ENCODE results near the gene PCNX2. TPM values are rescaled to one million over a fixed set of nuclear protein-coding genes. Genes with fewer than 3 reads are reported as not detected.
"Not testable (repeated sequence)": the region's sequence is repeated elsewhere in the genome, so short reads cannot be mapped to it uniquely, and the experiment has no call there.

PCNX2 gene
- total RNA-seq, 2 donors from 2014 or later: 11.2 to 26.0 TPM

DNA sequence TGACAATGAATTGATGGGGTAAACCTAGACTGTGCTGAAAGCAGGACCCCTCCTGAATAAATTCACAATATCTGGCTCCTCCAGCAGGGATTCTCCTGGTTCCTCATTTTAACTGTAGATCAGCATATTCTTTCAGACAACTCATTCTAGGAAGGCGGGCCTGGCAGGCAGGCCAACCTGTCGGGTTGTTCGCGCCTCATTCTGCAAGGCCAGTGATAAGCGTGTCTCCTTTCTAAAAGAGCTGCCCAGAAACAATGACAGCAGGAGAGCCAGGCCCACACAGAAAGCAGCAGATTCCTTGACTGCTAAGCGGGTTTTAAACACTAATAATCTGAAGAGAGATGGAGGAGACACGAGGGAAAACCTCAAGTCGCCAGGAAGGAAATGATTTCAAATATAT, 275.1 kb downstream of the PCNX2 start:
- ATAC-seq: no peak
- Mint-ChIP-seq H3K9me3 (no peaks in the 10 kb centered on the region), H3K36me3 (peaks cover 5 to 6% of the 10 kb centered on the region in 2 donors), H3K27ac (peak overlapping the region in 1 of 2 donors; percentile 63)
- no peak for DNase-seq (ENCODE audit: low spot score in 2 of 2)

DNA sequence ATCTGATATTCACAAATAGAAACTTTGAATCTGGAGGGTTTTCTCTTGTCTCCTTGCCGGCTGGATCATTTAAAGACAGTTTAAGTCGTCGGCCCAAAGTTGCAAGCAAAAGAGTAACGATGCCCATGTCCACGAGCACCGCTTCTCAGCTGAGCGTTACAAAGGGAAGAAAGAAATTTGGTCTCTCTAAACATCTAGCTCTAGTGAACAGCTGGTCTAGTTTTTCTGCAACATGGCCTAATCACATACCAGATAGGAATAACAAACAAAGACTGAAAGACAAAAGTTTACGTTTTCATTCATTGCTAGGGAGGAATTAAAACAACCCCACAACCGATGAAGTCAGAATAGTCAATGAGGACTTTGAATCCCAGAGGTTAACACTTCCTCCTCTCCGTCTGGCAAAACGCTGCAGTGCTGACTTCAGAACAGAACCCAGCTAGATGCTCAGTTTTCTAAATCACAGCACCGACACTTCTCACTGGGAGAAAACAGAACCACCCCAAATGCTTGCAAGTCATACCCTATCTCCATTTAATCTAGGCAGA, 275.7 kb downstream of the PCNX2 start:
- ATAC-seq: no peak
- Mint-ChIP-seq H3K27ac (no peak overlapping the region), H3K9me3 (no peaks in the 10 kb centered on the region), H3K36me3 (peaks cover 5 to 6% of the 10 kb centered on the region in 2 donors)
- no peak for DNase-seq (ENCODE audit: low spot score in 2 of 2)

GRCh38 chr1:233019083-233019482, 276.4 kb downstream of the PCNX2 start:
- peak overlapping the region in 1 of 2 donors; percentile 22 for H3K27ac Mint-ChIP-seq
- no peak for ATAC-seq
- H3K36me3 Mint-ChIP-seq: peaks cover 5 to 7% of the 10 kb centered on the region in 2 donors
- DNase-seq (ENCODE audit: low spot score in 2 of 2): no peak
- H3K9me3 Mint-ChIP-seq: no peaks in the 10 kb centered on the region

- no peak for ATAC-seq
- Mint-ChIP-seq H3K27ac (no peak overlapping the region), H3K36me3 (peaks cover 19 to 27% of the 10 kb centered on the region in 2 donors), H3K9me3 (no peaks in the 10 kb centered on the region)
- no peak for DNase-seq (ENCODE audit: low spot score in 2 of 2)
Observed at GRCh38 chr1:233016798-233017197, 278.7 kb downstream of the PCNX2 start.

- H3K36me3 Mint-ChIP-seq: peaks cover 21 to 27% of the 10 kb centered on the region in 2 donors
- ATAC-seq: peak; percentile 20 to 61
- H3K27ac Mint-ChIP-seq: no peak overlapping the region
- DNase-seq (ENCODE audit: low spot score in 2 of 2): no peak
- no peaks in the 10 kb centered on the region for H3K9me3 Mint-ChIP-seq
Observed at GRCh38 chr1:233015965-233016364, 279.6 kb downstream of the PCNX2 start.

- ATAC-seq: no peak
- H3K36me3 Mint-ChIP-seq: peaks cover 20 to 21% of the 10 kb centered on the region in 2 donors
- no peaks in the 10 kb centered on the region for H3K9me3 Mint-ChIP-seq
- DNase-seq (ENCODE audit: low spot score in 2 of 2): no peak
- H3K27ac Mint-ChIP-seq: no peak overlapping the region
Observed at GRCh38 chr1:233012021-233012420, 283.5 kb downstream of the PCNX2 start.

DNA sequence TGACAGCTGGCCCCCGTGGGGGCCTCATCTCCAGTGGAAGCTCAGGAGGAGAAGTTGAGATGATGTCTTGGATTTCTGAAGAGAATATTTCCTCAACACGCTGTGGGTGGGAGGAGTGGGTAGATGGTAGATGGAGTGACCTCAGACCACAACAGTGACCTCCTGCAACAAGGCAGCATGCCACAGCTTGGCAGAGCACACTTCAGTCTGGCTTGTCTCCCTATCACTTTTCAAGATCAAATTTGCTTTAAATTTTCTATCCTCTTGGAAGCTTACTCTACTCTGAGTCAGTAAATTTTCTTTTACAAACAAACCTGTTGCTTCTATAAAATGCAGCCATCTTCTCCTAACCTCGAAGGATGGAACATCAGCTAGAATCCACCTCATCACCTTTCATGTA, 285.4 kb downstream of the PCNX2 start:
- DNase-seq (ENCODE audit: low spot score in 2 of 2): no peak
- no peak for ATAC-seq
- Mint-ChIP-seq H3K27ac (no peak overlapping the region), H3K36me3 (peaks cover 16 to 20% of the 10 kb centered on the region in 2 donors), H3K9me3 (no peaks in the 10 kb centered on the region)

DNA sequence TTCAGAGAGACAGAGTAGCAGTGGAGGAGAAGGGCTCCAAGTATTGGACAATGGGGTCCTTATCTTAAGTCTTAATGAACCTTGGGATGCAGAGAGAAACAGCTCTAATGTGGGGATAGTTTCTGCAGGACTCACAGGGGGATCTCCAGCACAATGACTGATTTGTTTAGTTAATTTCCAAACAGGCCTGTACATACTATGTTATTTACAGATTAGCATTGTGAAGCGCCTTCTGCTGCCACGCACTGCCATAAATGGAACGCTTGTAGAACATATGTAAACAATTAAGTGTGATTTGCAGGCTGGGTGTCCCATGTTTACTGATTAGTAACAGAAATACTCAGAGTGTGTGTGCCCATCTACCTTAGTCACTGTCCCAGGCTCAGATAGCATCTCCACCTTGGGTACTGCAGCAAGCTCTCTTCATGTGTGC, 289.0 kb downstream of the PCNX2 start:
- H3K27ac Mint-ChIP-seq: peak overlapping the region in 1 of 2 donors; percentile 37
- ATAC-seq (no peak), DNase-seq (ENCODE audit: low spot score in 2 of 2) (no peak)
- H3K9me3 Mint-ChIP-seq: peaks cover 3 to 5% of the 10 kb centered on the region in 2 donors
- H3K36me3 Mint-ChIP-seq: peaks cover 0 to 6% of the 10 kb centered on the region in 2 donors

DNA sequence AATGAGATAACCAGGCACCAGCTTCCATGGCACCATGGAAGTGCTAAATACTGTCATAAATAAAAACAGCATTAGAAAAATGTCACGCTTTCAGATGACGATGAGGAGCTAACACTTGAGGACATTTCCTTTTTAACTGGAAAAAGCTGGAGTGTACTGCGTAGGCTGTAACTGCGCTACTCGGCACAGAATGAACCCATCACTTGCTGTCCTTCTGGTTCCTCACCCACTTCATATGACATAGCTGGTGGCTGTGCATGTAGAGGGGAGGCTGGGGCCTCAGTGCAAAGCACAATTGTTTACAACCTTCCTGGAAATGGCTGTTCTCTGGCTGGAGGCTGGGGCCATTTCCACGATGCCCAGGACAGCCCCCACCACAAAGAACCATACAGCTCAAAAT, 289.4 kb downstream of the PCNX2 start:
- peaks cover 3 to 5% of the 10 kb centered on the region in 2 donors for H3K9me3 Mint-ChIP-seq
- no peak for ATAC-seq
- H3K36me3 Mint-ChIP-seq: peaks cover 0 to 6% of the 10 kb centered on the region in 2 donors

GRCh38 chr1:233005703-233006102, 289.8 kb downstream of the PCNX2 start:
- Mint-ChIP-seq H3K36me3 (peaks cover 1 to 7% of the 10 kb centered on the region in 2 donors), H3K27ac (no peak overlapping the region), H3K9me3 (peaks cover 3 to 5% of the 10 kb centered on the region in 2 donors)
- ATAC-seq (no peak), DNase-seq (ENCODE audit: low spot score in 2 of 2) (no peak)

More for the DNA sequence above, 289.4 kb downstream of the PCNX2 start:
- no peak for DNase-seq (ENCODE audit: low spot score in 2 of 2)
- H3K27ac Mint-ChIP-seq: peak overlapping the region in 1 of 2 donors; percentile 37

DNA sequence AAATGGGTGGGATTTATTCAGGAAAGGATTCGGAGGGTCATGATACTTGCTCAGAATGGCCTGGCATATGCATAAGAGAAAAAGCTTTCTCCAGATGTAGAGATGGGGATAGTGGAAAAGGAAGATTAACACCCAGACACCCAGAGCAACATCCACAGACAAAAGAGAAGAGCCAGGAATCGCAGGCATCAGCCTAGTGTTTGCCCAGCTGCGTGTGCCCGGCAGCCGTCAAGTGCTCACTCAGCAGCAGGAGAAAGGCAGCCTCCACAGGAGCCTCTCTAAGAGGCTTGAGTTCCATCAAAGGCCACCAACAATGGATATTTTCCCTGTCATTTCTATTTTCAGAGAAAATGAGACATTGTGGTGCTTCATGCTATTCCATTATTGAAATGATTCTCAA, 290.4 kb downstream of the PCNX2 start:
- ATAC-seq (no peak), DNase-seq (ENCODE audit: low spot score in 2 of 2) (no peak)
- peaks cover 6 to 12% of the 10 kb centered on the region in 2 donors for H3K36me3 Mint-ChIP-seq
- H3K9me3 Mint-ChIP-seq: peaks cover 3 to 5% of the 10 kb centered on the region in 2 donors
- no peak overlapping the region for H3K27ac Mint-ChIP-seq

DNA sequence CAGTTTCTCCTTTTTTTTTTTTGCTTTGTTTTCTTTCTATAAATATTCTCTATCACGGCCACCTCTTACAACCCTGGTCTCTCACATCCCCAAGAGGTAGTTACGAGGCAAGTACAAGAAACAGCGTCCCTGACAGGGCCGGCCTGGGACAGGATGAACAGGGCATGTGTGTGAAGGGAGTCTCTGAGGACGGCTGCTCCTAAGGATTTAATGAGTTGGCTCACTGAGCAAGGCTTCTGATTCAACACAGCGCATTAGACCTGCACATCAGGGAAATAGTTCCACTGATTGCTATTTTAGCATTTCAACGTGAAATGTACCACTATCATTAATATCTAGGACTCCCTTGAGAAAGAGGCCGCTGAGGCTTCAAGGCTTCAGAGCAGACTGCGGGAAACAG, 291.1 kb downstream of the PCNX2 start:
- peaks cover 3 to 5% of the 10 kb centered on the region in 2 donors for H3K9me3 Mint-ChIP-seq
- DNase-seq (ENCODE audit: low spot score in 2 of 2) (no peak), ATAC-seq (no peak)
- peaks cover 6 to 12% of the 10 kb centered on the region in 2 donors for H3K36me3 Mint-ChIP-seq
- no peak overlapping the region for H3K27ac Mint-ChIP-seq

GRCh38 chr1:233003638-233004037, 291.9 kb downstream of the PCNX2 start:
- not testable (repeated sequence) for H3K27ac Mint-ChIP-seq; DNase-seq (ENCODE audit: low spot score in 2 of 2); H3K9me3 Mint-ChIP-seq; ATAC-seq
- peaks cover 8 to 17% of the 10 kb centered on the region in 2 donors for H3K36me3 Mint-ChIP-seq

DNA sequence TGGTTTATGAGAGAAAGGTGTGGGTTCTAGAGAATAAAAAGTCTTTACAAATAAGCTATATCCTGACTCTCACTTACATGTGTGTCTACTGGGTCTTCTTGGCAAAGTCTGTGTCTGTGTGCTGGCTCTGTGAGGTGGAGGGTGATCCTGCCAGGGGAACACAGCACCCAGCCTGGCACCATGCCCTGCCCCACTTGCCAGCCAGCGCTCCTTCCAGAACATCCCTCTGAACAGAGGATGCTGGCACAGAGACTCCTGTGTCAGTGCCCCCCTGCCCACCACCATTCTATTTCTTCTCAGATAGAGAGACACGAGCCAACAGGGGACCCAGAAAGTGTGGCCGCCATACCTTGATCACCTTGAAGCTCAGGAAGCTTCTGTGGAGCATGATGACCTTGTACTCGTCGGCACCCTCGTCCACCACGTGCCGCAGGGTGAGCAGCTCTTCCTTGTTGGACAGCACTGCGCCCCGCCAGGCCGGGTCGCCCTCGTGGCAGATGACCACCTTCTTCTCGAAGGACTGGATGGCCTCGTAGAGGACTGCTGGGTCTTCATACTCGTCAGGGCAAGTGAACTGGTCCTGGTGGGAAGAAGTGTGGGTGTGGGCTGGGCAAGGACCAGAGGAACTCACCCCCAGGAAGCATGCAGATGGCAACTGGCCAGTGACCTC, 295.4 kb downstream of the PCNX2 start:
- DNase-seq (ENCODE audit: low spot score in 2 of 2) (no peak), ATAC-seq (no peak)
- H3K9me3 Mint-ChIP-seq: peaks cover 3 to 8% of the 10 kb centered on the region in 2 donors
- H3K27ac Mint-ChIP-seq: no peak overlapping the region
- H3K36me3 Mint-ChIP-seq: peaks cover 37 to 43% of the 10 kb centered on the region in 2 donors

GRCh38 chr1:232998646-232999045, 296.9 kb downstream of the PCNX2 start:
- Mint-ChIP-seq H3K27ac (no peak overlapping the region), H3K36me3 (peaks cover 51 to 57% of the 10 kb centered on the region in 2 donors), H3K9me3 (peaks cover 5 to 18% of the 10 kb centered on the region in 2 donors)
- DNase-seq (ENCODE audit: low spot score in 2 of 2) (no peak), ATAC-seq (no peak)

DNA sequence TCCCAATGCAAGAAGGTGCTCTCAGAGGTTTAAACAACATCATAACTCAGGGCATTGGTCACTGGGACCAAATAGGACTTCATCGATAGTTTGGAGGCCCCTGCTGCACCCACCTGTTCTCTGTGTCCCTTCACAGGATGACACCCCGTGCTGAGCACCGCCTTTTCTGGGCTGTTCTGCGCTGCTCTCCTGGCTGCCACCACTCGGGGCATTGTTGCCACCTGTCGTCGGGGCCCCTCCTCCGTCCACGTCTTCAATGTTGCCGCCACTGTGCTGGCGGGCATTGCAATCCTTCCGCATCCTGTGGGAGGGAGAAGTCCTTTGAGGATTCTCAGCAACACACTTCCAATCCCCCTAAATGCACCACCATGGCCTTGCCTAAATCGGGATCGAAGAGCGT, 297.4 kb downstream of the PCNX2 start:
- no peak for DNase-seq (ENCODE audit: low spot score in 2 of 2)

DNA sequence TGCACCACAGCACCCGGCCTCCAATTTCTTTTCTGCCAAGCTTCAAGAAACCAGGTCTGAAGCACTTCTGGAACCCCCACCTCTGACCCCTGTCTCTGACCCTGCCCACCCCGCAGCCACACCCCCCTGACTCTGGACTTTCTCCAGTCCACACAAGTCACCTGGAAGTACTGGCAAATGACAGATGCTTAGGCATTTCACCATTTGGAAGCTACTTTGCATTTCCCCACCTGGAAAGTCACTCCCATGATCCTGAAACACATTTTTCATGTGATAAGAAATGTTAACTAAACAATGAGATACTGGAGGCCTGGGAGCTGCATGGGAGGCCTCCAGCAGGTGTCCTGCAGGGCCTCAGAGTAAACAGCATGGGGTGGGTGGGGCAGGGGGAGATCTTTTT, 299.4 kb downstream of the PCNX2 start:
- H3K36me3 Mint-ChIP-seq: peaks cover 62 to 74% of the 10 kb centered on the region in 2 donors
- H3K27ac Mint-ChIP-seq: peak overlapping the region in 1 of 2 donors; percentile 62
- no peak for ATAC-seq
- no peak for DNase-seq (ENCODE audit: low spot score in 2 of 2)
- peaks cover 8 to 23% of the 10 kb centered on the region in 2 donors for H3K9me3 Mint-ChIP-seq

More for the DNA sequence above, 297.4 kb downstream of the PCNX2 start:
- no peak for ATAC-seq
- Mint-ChIP-seq H3K36me3 (peaks cover 56 to 63% of the 10 kb centered on the region in 2 donors), H3K9me3 (peaks cover 6 to 21% of the 10 kb centered on the region in 2 donors), H3K27ac (no peak overlapping the region)

DNA sequence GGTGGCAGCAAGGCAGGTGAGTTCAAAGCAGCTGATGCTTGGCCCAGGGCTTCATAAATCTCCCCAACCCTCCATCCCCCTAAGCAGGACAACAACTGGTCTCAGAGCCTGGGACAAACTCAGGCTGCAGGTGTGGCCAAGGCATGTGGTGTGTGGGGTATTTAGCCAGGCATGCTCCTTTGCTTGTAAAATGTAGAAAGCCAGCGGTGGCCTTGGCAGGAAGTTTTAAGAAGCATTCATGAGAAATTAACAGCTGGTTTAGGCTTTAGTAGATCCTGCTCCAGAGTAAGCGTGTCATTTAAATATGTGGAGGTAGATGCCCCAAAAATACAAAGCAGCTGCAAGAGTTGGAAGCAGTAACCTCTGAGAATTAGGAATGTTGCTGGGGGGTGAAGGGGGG, 300.3 kb downstream of the PCNX2 start:
- Mint-ChIP-seq H3K9me3 (peaks cover 8 to 23% of the 10 kb centered on the region in 2 donors), H3K27ac (no peak overlapping the region), H3K36me3 (peaks cover 56 to 69% of the 10 kb centered on the region in 2 donors)
- ATAC-seq: no peak
- no peak for DNase-seq (ENCODE audit: low spot score in 2 of 2)

Data from activated naive CD4-positive, alpha-beta T cell treated with anti-CD3 and anti-CD28 coated beads, Interleukin-2, amount 50 U/mL, for 72 hours (primary cell).